ENCODE results near the gene MYO18A.
A peak's percentile ranks its signal among the peaks of the same experiment; 100 is the strongest.
"Not testable (repeated sequence)": the region's sequence is repeated elsewhere in the genome, so short reads cannot be mapped to it uniquely, and the experiment has no call there.

MYO18A gene

DNA sequence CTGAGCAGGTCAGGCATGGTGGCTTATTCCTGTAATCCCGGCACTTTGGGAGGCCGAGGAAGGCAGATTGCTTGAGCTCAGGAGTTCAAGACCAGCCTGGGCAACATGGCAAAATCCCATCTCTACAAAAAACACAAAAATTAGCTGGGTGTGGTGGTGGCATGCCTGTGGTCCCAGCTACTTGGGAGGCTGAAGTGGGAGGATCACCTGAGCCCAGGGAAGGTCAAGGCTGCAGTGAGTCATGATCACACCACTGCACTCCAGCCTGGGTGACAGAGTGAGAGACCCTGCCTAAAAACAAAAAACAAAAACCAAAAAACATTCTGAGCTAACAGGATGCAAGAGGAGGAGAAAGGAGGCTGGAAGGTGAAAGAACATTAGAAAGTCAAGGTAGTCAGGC lies 33.0 kb downstream of the MYO18A start:
- not testable (repeated sequence) for DNase-seq

DNA sequence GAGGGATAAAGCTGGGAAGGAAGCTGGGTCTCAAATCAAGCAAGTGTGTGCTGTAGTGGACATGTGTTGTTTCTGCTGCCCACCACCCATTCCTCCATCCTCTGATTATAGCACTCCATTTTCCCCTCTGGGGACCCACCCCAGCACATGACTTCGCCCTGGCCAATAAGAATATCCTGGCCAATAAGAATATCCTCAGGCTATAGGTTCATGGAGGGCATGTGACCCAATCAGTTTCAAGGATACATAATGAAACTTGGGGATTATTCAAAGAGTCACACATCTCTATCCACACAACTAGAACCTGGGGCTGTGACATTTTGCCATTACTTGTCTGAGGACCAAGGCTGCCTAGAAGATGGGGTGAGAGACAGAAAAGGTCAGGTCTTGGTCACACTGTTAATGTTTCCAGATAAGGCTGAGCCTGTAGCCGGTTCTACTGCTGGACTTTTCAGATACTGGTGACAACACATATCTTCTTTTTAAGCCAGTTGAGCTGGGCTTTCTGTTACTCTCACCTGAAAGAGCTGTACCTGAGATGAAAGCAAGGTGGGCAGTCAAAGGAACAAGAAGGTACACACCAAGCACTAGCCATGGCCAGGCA lies 33.7 kb downstream of the MYO18A start:
- DNase-seq = no peak

DNA sequence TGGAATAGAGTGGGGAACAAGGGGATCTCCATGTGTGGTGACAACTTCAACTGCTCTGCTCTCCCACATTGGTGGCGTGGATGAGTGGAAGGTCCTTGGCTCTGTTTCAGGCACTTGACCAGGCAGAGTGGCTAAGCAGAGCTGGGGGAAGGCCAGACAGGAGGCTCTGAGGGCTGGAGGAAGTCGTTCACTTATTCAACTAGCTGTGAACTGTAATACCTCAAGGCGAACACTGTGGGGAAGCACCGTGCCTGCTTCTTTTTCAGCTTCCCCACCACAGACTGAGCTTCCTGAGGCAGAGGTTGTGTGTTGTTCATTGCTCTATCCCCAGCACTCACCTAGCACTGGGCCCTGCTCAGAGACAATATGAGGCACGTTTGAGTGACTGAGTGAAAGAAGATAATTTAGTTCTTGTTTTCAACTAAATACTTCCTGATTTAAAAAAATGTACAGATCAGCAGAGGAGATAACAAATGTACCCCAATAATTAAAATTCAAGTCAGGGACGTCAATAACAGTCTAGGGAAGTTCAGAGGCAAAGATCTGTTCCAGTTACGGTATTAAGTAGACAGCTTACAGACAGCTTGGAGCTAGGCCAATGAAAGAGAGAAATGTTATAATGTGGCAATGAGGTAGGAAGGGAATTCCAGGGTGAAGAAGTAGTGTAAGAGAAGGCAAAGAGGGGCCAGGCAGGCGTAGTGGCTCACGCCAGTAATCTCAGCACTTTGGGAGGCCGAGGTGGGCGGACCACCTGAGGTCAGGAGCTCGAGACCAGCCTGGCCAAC lies 34.7 kb downstream of the MYO18A start:
- DNase-seq = peak; percentile 72

DNA sequence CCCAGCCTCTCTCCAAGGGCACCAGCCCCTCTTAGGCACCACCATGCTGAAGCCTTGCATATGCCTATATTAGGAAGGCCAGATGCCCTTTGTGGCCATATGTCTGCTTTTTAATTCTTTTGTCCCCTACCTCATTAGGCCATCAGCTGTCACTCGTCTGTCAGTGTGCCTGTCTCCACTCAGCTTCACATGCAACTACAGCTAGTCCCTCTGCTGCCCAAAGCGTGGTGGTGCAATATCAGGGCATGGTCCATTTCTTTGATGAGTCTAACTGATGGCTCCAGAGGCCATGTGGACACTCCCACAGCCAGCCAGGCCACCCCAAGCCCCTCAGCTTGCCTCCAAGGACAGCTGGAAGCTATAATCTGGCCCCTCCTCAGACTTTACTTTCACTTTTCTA lies 36.3 kb downstream of the MYO18A start:
- peak; percentile 39 for DNase-seq

DNA sequence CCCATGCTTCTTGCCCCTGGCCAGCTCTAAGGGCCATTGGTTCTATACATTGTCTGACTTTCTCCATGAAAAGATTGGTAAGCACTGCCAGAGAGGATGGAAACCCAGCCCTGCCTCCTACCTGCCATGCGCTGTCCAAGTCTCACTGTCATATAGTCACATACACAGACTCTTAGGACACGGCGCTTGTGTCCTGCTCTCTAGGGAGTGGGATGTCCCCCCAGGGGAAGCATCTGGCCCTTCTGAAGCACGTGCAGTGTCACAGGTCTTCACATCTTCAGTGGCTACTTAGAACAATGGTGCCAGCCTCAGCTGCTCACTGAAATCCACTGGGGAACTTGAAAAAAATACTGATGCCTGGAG lies 38.7 kb downstream of the MYO18A start:
- no peak for DNase-seq

DNA sequence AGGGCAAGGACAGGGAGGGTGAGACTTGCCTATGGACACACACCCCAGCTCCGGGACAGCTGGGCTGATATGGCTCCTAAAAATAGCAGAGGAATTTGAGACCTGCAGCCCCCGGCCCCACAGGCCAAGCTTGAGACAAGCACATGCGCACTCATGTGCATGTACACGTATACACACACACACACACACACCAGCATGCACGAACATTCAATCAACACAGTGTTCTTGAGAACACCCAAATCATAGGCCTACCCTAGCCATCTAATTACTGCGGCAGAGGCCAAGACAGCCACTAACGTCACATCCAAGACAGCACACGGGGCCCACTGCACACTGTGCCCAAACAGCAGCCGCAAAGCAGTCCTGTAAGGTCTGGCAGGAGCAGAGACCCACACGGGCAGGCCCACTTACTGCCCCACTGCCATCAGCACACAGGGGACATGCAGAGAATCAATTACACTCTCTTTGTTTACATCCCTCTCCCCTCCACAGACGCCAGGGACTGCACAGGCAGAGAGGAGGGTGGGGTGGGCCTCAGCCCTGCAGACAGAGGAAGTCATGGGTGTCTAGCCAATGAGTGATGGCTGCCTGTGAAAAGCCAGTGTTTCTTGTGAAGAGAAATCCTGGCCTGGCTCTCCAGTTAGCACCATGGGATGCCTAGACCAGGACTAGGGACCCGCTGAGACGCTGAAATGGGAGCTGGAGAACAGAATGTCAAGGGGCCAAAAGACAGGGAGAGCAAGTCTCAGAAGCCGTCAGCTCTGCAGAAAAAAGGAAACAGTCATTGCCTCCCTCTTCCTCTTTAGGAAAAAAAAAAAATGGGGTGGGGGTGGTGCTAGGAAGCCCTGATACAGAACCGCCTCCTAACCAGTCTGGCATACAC lies 39.3 kb downstream of the MYO18A start:
- no peak for DNase-seq

DNA sequence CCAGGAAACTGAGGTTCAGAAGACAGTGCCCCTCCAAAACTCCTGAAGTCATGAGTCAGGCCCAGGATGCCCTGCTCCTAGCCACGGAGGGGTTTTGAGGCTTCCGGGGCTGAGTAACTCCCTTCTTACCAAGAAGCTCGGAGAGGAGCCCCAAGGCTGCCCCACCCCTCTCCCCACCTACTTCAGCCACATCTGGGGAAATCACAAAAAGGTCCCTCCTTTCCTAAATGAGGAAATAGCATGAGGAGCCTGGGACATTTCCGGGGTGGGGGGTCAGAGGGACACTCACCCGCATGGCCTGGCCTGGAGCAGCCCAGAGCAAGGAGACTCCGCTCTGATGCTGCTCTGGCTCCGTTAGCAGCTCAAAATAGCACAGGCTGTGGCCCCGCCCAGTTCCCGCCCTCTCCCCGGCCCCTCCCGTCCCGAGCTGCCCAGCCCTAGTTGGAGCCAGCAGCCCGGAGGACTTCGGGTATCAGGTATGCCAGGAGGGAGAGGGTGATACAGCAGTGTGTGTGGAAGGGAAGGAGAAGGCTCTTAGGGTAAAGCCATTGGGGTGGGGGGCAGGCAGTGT lies 40.1 kb downstream of the MYO18A start:
- DNase-seq = peak; percentile 80

DNA sequence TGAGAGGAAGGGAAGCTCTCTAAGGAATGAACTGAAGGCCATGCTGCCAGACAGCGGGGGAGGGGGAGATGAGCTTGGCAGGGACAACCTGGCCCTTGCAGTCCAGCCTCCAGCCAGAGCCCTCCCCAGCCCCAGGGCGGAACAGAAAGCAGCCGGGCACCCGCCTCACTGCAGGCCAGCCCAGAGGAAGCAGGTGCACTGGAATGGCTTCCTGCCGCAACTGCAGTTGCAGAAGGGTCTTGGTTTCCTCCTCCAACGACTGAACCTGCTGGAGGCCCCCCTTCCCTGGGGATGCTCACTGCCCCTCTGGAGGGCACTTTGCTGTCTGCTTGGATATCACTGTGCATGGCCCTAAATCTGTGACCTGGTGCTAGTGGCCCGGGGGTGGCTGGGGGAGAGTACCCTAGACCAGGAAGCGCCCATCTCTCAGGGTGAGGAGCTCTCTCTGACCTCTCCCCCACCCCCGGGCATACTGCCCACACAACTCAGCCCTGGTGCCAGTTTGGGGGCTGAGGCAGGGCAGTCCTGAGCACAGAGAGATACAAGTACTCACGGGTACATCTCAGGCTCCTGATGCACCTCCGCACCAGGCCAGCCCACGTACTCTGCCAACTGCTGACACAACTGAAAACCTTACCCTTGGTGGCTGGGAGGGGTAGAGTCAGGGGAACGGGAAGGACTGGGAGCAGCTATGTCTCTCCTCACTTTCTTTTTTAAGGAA lies 41.1 kb downstream of the MYO18A start:
- DNase-seq = no peak

DNA sequence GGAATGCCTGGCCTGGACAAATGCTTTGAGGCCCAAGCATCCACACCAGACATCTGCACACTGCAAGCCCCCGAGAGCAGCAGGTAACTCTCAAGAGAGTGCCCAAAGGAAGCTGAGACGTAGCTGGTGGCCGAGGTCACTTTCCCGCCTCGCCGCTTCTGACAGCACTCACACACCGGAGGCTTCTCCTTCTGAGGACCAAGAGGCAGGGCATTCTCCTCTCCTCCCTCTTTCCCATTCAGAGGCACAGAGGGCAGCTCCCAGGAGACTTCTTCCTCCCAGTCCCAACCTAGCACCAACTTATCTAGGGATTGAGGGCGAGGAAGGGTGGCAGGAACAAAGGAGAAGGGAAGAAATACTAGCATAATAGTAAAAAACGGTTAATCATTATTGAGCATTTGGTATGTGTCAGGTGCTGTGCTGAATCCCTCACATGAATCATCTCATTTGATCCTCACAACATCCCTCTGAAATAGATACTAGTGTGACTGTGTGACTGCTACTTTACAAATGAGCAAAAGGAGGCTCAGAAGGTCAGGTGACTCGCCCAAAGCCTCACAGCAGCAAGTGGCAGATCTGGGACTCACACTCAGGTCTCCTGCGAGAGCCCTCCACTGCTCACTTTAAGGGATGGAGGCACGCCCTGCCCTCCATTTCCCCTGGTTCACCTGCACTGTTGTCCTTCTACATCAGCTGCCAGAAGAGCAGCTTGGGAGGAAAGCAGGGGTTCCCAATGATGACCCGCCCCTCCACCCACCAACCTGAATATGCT lies 41.8 kb downstream of the MYO18A start:
- DNase-seq = peak; percentile 59

DNA sequence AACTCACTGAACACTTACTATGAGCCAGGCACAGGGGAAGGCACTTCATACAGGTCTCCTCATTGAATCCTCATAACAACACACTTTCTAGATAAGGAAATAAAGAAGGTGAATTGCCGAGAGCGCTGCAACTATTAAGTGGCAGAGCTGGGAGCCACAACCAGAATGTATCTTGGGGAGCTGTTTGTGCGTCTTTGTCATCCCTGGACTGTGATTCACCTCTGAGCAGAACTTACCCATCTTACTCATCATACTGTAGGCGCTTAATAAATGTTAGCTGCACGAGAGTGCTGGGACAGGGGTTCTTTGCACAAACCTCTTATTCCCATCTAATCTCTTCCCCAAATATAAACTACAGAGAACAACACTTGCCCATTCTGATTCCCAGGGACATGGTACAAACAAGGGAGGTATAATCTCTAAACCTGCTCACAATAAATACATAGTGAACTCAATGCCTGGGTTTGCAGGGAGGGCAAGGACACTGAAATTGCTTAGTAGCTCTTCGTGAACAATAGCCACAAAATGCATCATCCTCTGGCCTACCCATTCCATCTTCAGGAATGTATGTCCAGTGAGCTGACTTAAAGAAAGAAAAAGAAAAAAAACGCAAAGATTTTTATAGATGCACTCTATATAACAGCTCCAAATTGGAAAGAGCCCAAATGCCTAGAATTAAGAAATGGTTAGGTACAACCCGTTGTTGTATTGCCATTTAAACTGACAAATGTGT lies 43.0 kb downstream of the MYO18A start:
- DNase-seq = peak; percentile 75

DNA sequence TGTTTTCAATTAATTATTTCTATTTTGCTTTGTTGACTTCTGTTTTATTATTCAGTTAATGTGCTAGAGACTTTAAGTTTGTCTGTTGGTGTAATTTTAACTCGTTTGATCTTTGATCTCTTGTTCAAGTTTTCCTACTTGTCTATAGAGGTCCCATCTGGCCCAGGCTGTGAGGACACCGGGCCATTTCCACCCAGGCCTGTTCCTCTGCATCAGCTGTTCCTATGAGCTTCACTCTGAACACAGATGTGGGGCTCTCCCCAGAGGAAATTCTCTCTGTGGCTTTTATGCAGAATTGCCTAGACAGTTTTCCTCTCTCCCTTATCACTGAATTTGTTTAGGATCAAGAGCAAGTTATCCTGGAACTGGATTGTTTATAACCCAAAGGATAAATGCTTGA lies 44.7 kb downstream of the MYO18A start:
- DNase-seq = no peak

DNA sequence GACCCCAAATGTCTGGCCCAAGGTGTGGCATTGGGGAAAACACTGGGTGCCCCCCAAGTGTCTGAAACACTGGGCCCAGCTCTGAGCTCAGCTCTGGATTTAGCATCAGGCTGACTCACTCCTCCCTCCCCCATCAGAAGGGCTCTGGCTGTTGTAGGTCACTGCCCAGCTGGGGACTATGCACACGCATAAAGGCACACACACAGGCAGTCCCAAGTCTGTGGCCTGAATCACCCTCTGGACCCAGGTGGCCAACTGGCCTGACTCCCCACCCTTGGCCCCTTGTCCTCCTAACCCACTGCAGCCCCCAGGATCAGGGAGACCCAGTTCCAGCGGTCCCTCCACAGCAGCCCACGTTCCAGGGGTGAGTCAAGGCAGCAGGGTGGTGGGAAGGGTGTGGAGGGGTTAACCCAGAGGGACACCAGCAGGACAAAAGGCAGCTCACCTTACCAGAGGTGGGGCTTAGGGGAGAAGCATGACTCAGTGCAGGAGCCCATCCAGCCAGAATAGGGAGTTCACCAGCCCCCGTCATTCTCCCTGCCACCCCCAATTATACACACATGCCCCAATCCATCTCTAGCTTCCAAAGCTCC lies 47.0 kb downstream of the MYO18A start:
- peak; percentile 92 for DNase-seq

DNA sequence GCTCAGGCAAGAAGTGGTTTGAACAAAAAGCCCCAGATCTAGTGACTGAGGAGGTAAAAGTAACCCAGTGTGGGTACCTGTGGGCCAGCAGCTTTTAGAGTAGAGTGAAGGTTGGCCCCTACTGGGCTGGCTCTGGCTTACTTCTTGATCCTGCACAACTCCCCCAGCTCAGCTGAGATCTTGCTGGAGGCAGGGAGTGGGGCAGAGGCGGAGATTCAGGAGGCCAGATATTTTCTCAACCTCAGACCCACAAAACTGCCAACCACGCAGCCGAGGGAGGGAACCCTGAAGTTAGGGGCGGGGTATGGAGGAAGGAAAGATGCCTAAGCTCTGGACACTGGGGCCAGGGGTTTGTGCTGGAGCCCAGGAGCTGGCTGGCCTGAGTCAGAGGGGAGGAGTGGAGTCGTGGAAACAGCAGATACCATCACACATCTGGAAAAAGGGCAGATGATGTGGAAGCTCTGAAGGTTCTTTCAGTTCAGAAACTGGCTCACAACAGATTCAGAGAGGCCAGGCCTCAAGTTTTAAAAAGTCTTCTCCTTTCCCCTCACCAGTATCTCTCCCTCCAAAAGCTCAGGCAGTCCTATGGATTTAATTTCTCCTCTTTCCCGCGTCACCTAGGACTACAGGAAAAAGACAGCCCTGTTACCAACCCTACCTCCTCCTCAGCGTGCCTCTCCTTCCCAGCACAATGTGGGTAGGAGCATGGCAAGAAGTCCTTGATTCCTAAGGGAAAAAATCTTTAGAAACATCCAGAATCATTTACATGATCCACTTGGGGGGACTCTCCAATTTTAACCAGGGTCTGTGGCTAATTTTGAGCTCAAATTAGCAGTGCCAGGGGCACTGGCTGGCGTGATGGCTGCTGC lies 48.1 kb downstream of the MYO18A start:
- peak; percentile 88 for DNase-seq

DNA sequence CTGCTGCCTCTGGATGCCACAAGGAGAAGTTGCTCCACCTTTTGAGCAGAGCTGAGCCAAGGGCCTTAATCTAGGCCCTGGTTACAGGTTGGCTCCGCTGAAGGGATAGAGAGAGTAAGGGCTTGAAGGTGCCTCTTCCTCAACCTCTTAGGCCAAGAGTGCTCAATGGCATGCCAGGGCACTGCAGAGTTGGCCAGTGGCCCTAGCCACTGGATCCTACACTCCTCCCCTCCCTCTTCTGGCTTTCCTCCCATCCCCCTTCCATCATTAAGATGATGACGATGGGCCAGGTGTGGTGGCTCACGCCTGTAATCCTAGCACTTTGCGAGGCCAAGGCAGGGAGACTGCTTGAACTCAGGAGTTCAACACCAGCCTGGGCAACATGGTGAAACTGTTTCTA lies 50.5 kb downstream of the MYO18A start:
- DNase-seq = no peak

DNA sequence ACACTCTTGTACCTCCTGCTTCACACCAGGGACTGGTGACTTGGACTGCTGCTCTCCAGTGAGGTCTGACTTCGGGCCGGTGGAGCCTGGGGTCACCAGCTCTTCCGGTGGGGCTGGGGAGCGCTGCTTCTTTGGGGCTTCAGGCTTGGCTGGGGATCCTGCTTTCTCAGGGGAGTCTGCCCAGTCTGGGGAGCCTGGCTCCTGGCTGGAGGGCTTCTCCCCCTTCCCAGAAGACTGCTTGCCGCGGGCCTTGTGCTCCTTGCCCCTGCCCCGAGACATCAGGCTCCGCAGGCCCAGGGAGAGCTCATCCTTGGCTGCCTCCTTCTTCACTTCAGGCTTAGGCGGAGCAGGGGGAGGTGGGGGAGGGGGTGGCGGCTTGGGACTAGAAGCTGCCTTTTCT lies 52.4 kb downstream of the MYO18A start:
- DNase-seq = no peak

DNA sequence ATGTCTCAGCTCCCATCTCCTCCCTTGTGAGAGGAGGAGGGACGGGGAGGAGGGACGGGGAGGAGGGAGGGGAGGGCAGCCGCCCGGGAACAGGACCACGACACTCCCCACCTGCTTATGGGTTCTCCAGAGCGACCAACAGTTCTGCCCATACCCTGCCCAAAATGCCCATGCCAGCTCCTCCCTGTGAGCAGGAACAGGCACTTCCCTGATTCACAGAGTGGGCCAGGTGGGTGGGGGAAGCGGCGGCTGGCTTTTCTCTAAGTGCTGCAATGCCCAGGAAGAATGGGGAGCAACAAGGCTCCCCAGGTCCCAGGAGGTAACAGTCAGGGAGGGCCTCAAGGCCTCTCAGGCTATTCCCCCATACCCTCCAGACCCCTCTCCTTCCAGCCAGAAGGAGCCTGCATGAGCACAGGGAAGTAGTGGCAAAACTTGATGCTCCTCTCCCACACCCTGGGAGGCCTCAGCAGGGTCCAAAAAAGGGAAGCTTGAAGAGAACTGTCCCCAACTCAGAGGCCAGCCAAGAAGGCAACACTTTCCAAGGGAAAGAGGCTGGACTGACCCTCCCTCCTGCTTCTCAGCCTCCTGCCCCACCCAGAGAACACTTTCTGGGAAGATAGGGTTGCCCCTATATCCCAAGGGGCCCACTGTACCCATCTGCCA lies 53.8 kb downstream of the MYO18A start:
- DNase-seq = no peak

DNA sequence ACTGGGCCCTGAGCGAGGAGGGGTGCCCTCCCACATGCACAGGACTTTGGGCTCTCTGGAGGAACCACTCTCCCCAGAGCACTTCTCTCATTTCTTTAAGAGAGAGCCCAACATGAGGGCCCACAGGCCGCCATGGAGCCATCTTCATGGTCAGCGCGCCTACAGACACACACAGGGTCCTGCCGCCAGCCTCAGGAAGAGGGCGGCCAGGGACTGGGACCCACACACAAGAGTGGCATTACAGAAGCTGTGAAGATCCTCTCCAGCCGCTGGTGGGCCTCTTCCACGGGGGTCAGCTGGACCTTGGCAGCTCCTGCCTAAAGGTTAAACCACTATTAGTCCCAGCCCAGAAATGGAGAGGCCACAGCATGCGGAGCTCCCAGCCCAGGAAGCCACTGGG lies 54.5 kb downstream of the MYO18A start:
- DNase-seq = no peak

DNA sequence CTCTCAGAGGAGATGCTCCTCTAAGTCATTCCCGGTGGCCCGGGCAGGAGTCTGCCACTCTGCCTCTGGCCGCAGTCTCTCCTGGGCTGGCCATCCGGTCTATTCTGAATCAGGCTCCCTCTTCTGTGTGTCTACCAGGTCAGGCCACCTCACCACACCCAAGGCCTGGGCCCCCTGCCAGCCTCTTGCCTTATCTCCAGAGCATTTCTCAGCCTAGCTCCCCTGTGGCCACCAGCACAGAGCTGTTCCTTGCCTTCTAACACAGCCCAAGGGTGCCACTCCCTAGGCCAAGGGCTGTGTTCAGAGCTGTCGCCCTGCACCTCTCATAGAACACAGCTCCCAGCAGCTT lies 55.3 kb downstream of the MYO18A start:
- DNase-seq = no peak

Data from HCEC 1CT (cell line).